SK-N-SH (cell line): ENCODE results near the gene DPP4. TPM values are rescaled to one million over a fixed set of nuclear protein-coding genes. Genes with fewer than 3 reads are reported as not detected.

Experiments used
- CTCF ChIA-PET: fragments of 300-600, 350-600 bp; formaldehyde crosslinking; extraction: SDS; loops from one replicate; lab custom pipeline; 2021; lab: Yijun Ruan, JAX
- POLR2A ChIA-PET: fragments of 350-600 bp; sonication (Branson Sonifier 250); formaldehyde crosslinking; extraction: SDS; loops from one replicate; lab custom pipeline; 2020; ENCODE audit warnings: antibody characterized with exemption, inconsistent platforms; lab: Yijun Ruan, JAX
- DNase-seq: peaks from one replicate; pipeline ENCODE4 v3.0.0; 2012
- H2AFZ ChIP-seq: fragments of 200-600 bp; sonication (generic); 2 replicates; pipeline ENCODE4 v1.8.1; 2016; ENCODE audit warnings: antibody characterized with exemption, mild to moderate bottlenecking, low read depth
- H3F3A ChIP-seq: fragments of 200-600 bp; sonication (generic); replicated peaks from 2 replicates; pipeline ENCODE3; 2016; ENCODE audit warnings: antibody characterized with exemption, mild to moderate bottlenecking; ENCODE audit not compliant: insufficient read depth
- H3K27ac ChIP-seq, 2 experiments: fragments of 200-500 bp in 1 of 2; fragments of 200-600 bp in 1 of 2; sonication (Bioruptor generic) in 1 of 2; sonication (generic), shearing (Covaris generic) in 1 of 2; 2 replicates each; pipeline versions ENCODE4 v1.5.1 to v1.6.1; 2014 to 2016; ENCODE audit warnings: low read depth in 2 of 2, inconsistent platforms in 1 of 2, low read length in 1 of 2, mild to moderate bottlenecking in 1 of 2, mixed read lengths in 1 of 2
- H3K27me3 ChIP-seq: fragments of 200-600 bp; sonication (generic), shearing (Covaris generic); 2 replicates; pipeline ENCODE4 v1.6.1; 2016; ENCODE audit warnings: mixed run types; ENCODE audit not compliant: insufficient read depth
- H3K36me3 ChIP-seq, 2 experiments: fragments of 200-500 bp in 1 of 2; fragments of 200-600 bp in 1 of 2; sonication (Bioruptor generic) in 1 of 2; sonication (generic) in 1 of 2; replicated peaks in 1 of 2; 2 replicates each; pipeline versions ENCODE3 to v1.5.1; 2014 to 2016; ENCODE audit warnings: low read length in 1 of 2, mild to moderate bottlenecking in 1 of 2; ENCODE audit not compliant: insufficient read depth in 2 of 2, control insufficient read depth in 1 of 2
- H3K4me1 ChIP-seq, 2 experiments: fragments of 200-500 bp in 1 of 2; fragments of 200-600 bp in 1 of 2; sonication (Bioruptor generic) in 1 of 2; sonication (generic), shearing (Covaris generic) in 1 of 2; 2 replicates each; pipeline versions ENCODE4 v1.5.1 to v1.6.1; 2014 to 2016; ENCODE audit warnings: low read depth in 1 of 2, low read length in 1 of 2, mixed run types in 1 of 2; ENCODE audit not compliant: insufficient read depth in 2 of 2, control insufficient read depth in 1 of 2
- H3K4me2 ChIP-seq: fragments of 200-600 bp; sonication (generic), shearing (Covaris generic); 2 replicates; pipeline ENCODE4 v1.6.1; 2017; ENCODE audit warnings: mixed run types
- H3K4me3 ChIP-seq, 2 experiments: fragments of 200-500 bp in 1 of 2; fragments of 200-600 bp in 1 of 2; sonication (Bioruptor generic) in 1 of 2; sonication (generic), shearing (Covaris generic) in 1 of 2; 2 replicates each; pipeline versions ENCODE4 v1.5.1 to v1.8.1; 2014 to 2016; ENCODE audit warnings: low read depth in 2 of 2, inconsistent platforms in 1 of 2, low read length in 1 of 2, mild to moderate bottlenecking in 1 of 2, mixed read lengths in 1 of 2, moderate library complexity in 1 of 2
- H3K79me2 ChIP-seq: fragments of 200-600 bp; sonication (generic); 2 replicates; pipeline ENCODE4 v1.8.1; 2017; ENCODE audit warnings: mild to moderate bottlenecking; ENCODE audit not compliant: insufficient read depth
- H3K9ac ChIP-seq: fragments of 200-600 bp; sonication (generic); 2 replicates; pipeline ENCODE4 v1.6.1; 2017; ENCODE audit warnings: mixed run types
- H3K9me2 ChIP-seq: fragments of 200-600 bp; sonication (generic); 2 replicates; pipeline ENCODE4 v1.6.1; 2017; ENCODE audit warnings: mixed run types
- H3K9me3 ChIP-seq: fragments of 200-600 bp; sonication (generic); 2 replicates; pipeline ENCODE4 v1.6.1; 2017; ENCODE audit warnings: mixed run types, mild to moderate bottlenecking, moderate library complexity
- H4K20me1 ChIP-seq: fragments of 200-600 bp; sonication (generic); 2 replicates; pipeline ENCODE4 v1.6.1; 2017; ENCODE audit warnings: mild to moderate bottlenecking, mixed run types; ENCODE audit not compliant: insufficient read depth
- CTCF ChIP-seq: fragments of 200-600 bp; sonication (generic); IDR thresholded peaks from 2 replicates; pipeline ENCODE4 v1.6.1; 2017; ENCODE audit warnings: antibody characterized with exemption, mild to moderate bottlenecking, moderate library complexity
- ELF1 ChIP-seq: IDR thresholded peaks from 2 replicates; pipeline ENCODE4 v1.4.0; 2012
- FOSL2 ChIP-seq: IDR thresholded peaks from 2 replicates; pipeline ENCODE4 v1.4.0; 2012; ENCODE audit warnings: low read depth, mild to moderate bottlenecking, moderate library complexity, borderline replicate concordance
- FOXJ3 ChIP-seq: sonication (generic); formaldehyde crosslinking; IDR thresholded peaks from 2 replicates; pipeline ENCODE4 v1.5.1; 2020; ENCODE audit warnings: mild to moderate bottlenecking, missing genetic modification reagents
- FOXM1 ChIP-seq: IDR thresholded peaks from 2 replicates; pipeline ENCODE4 v1.4.0; 2012; ENCODE audit warnings: low read depth, mild to moderate bottlenecking
- GATA2 ChIP-seq: sonication (generic); formaldehyde crosslinking; IDR thresholded peaks from 2 replicates; pipeline ENCODE4 v1.5.0; 2020; ENCODE audit warnings: mild to moderate bottlenecking, missing genetic modification reagents
- IRF3 ChIP-seq: fragments of 150-350 bp; IDR thresholded peaks from 2 replicates; pipeline ENCODE4 v1.6.1; 2016; ENCODE audit warnings: mild to moderate bottlenecking, low read depth, low read length
- NFIC ChIP-seq: IDR thresholded peaks from 2 replicates; pipeline ENCODE4 v1.4.0; 2012; ENCODE audit warnings: borderline replicate concordance
- POLR2AphosphoS5 ChIP-seq: IDR thresholded peaks from 2 replicates; pipeline ENCODE4 v1.6.1; 2012; ENCODE audit warnings: low read depth, low read length
- RFX5 ChIP-seq: IDR thresholded peaks from 2 replicates; pipeline ENCODE4 v1.6.1; 2012; ENCODE audit warnings: mild to moderate bottlenecking, improper control_type of control experiment, low read length
- RXRA ChIP-seq: IDR thresholded peaks from 2 replicates; pipeline ENCODE4 v1.4.0; 2012; ENCODE audit warnings: low read depth, mild to moderate bottlenecking, borderline replicate concordance
- SMC3 ChIP-seq: IDR thresholded peaks from 2 replicates; pipeline ENCODE4 v1.6.1; 2012; ENCODE audit warnings: low read depth, low read length, improper control_type of control experiment
- TAF1 ChIP-seq: IDR thresholded peaks from 2 replicates; pipeline ENCODE4 v1.6.1; 2012; ENCODE audit warnings: low read depth, mild to moderate bottlenecking, low read length, moderate library complexity, borderline replicate concordance
- WGBS: methylation state at CpG from one replicate; pipeline ENCODE4 v1.1.6; 2017; ENCODE audit warnings: low lambda C conversion rate; 5-methylcytosine and 5-hydroxymethylcytosine counted together
- polyA plus RNA-seq, 3 experiments: library from polyadenylated mRNA; depleted of rRNA; stranded (reverse); fragments of >200 nt; gene quantifications; 2 replicates each; pipeline ENCODE4 v1.2.3, GENCODE V29; 2012
- TF ChIP-seq, protein P1 (sequence below): IDR thresholded peaks from 2 replicates; pipeline ENCODE4 v1.4.0; 2012; ENCODE audit warnings: low read depth, borderline replicate concordance

DPP4 gene
- polyA plus RNA-seq, 1 of the 3 experiments (the other 2 are of a cell fraction) = 5.0 TPM

DNA sequence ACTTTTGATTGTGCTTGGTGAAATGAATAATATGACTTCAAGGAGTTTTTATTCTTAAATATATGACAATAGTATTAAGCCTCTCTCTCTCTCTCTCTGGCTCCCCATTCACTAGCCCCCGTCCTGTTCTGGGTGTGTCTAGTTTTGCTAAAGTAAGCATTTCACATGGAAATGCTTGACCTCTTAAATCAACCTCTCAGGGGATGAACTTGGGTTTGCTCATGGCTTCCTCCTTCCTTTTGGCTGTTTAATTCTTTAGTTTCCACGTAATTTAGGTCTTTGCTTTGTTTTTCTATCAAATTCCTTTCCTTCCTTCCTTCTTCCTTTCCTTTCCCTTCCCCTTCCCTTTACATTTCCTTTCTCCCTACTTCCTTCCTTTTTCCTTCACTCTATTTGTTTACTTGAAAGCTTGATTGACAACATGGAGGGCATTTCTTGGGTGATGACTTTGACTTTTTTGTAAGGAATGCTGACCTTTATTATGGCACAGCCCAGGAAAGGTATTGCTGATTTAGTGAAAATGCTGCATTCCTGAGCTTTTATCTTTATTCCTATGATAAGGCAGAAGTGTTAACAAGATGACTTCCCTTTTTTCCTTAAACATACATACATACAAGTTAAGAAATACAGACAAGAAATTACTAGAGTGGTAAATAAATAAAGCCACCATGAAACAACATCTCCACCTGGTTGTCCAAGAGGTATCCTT, 3.6 kb downstream of the DPP4 start:
- Histone ChIP-seq H3F3A (peaks cover 17% of the 10 kb centered on the region), H3K36me3 (no peaks in the 10 kb centered on the region)
- no peak for TF ChIP-seq CTCF
- no peak for TF ChIP-seq SMC3
- no peak for TF ChIP-seq FOSL2
- TF ChIP-seq IRF3 = no peak
- no peak for TF ChIP-seq GATA2 (CRISPR knock-in tag)
- TF ChIP-seq RFX5 = no peak
- TF ChIP-seq NFIC = no peak
- TF ChIP-seq ELF1 = no peak
- TF ChIP-seq POLR2AphosphoS5 = no peak
- no peak for TF ChIP-seq TAF1
- no peak for TF ChIP-seq RXRA
- no peak for TF ChIP-seq FOXM1
- TF ChIP-seq FOXJ3 = no peak
- TF ChIP-seq, protein P1, sequence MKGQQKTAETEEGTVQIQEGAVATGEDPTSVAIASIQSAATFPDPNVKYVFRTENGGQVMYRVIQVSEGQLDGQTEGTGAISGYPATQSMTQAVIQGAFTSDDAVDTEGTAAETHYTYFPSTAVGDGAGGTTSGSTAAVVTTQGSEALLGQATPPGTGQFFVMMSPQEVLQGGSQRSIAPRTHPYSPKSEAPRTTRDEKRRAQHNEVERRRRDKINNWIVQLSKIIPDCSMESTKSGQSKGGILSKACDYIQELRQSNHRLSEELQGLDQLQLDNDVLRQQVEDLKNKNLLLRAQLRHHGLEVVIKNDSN = no peak
- TF ChIP-seq, all 33 proteins: peak for 0
- CTCF ChIA-PET = no interaction called here
- no peaks in the 10 kb centered on the region for H3K79me2 ChIP-seq
- no peaks in the 10 kb centered on the region for H3K9me3 ChIP-seq
- POLR2A ChIA-PET = no interaction called here
- H3K4me1 ChIP-seq = peaks cover 0 to 44% of the 10 kb centered on the region in 2 experiments; a peak in 3 of 4 replicates
- H2AFZ ChIP-seq = no peak overlapping the region
- no peak overlapping the region for H3K4me2 ChIP-seq
- no peak overlapping the region for H3K9ac ChIP-seq
- no peak overlapping the region for H3K27ac ChIP-seq
- WGBS = 60% methylated on average over 2 of the region's 2 CpGs
- no peaks in the 10 kb centered on the region for H3K27me3 ChIP-seq
- H3K4me3 ChIP-seq = no peak overlapping the region
- no peaks in the 10 kb centered on the region for H4K20me1 ChIP-seq
- DNase-seq = no peak
- no peaks in the 10 kb centered on the region for H3K9me2 ChIP-seq
